ENCODE results near the gene WBP1L.

WBP1L gene

GRCh38 chr10:102735065-102735562, 8.6 kb upstream of the WBP1L start:
- DNase-seq (ENCODE audit: low read depth in 1 of 2, low spot score in 1 of 2) = no peak
- Histone ChIP-seq H3K4me3 (replicated peaks; ENCODE audit: insufficient read depth, low read length) (no peak overlapping the region), H3K27ac (replicated peaks) (no peak overlapping the region), H3K27me3 (ENCODE audit: insufficient read depth, poor library complexity, severe bottlenecking) (no peaks in the 10 kb centered on the region)
- TF ChIP-seq REST (IDR thresholded peaks at IDR 0.05; ENCODE audit: insufficient replicate concordance, low read depth) (no peak), POLR2AphosphoS5 (IDR thresholded peaks at IDR 0.05; ENCODE audit: low read depth) (no peak), CTCF (IDR thresholded peaks at IDR 0.05; ENCODE audit: insufficient read depth, low read length) (no peak), GABPA (IDR thresholded peaks at IDR 0.05; ENCODE audit: low read depth) (no peak), SPI1 (IDR thresholded peaks at IDR 0.05; ENCODE audit: borderline replicate concordance, low read depth) (no peak)

- no peaks in the 10 kb centered on the region for H3K27me3 ChIP-seq (ENCODE audit: insufficient read depth, poor library complexity, severe bottlenecking)
- H3K27ac ChIP-seq (replicated peaks) = peak overlapping the region; percentile 44
- TF ChIP-seq POLR2AphosphoS5 (IDR thresholded peaks at IDR 0.05; ENCODE audit: low read depth) (no peak), CTCF (IDR thresholded peaks at IDR 0.05; ENCODE audit: insufficient read depth, low read length) (no peak), GABPA (IDR thresholded peaks at IDR 0.05; ENCODE audit: low read depth) (no peak), REST (IDR thresholded peaks at IDR 0.05; ENCODE audit: insufficient replicate concordance, low read depth) (no peak), SPI1 (IDR thresholded peaks at IDR 0.05; ENCODE audit: borderline replicate concordance, low read depth) (peak; percentile 64; the same call in 1 of the 2 replicates)
- peak in 1 of 2 experiments; percentile 62 for DNase-seq (ENCODE audit: low read depth in 1 of 2, low spot score in 1 of 2)
- H3K4me3 ChIP-seq (replicated peaks; ENCODE audit: insufficient read depth, low read length) = no peak overlapping the region
Observed at GRCh38 chr10:102738692-102739121, 5.0 kb upstream of the WBP1L start.

- no peak overlapping the region for H3K27ac ChIP-seq (replicated peaks)
- DNase-seq (ENCODE audit: low read depth in 1 of 2, low spot score in 1 of 2) = no peak
- H3K27me3 ChIP-seq (ENCODE audit: insufficient read depth, poor library complexity, severe bottlenecking) = no peaks in the 10 kb centered on the region
- no peak overlapping the region for H3K4me3 ChIP-seq (replicated peaks; ENCODE audit: insufficient read depth, low read length)
- TF ChIP-seq REST (IDR thresholded peaks at IDR 0.05; ENCODE audit: insufficient replicate concordance, low read depth) (no peak), SPI1 (IDR thresholded peaks at IDR 0.05; ENCODE audit: borderline replicate concordance, low read depth) (no peak), POLR2AphosphoS5 (IDR thresholded peaks at IDR 0.05; ENCODE audit: low read depth) (no peak), GABPA (IDR thresholded peaks at IDR 0.05; ENCODE audit: low read depth) (no peak), CTCF (IDR thresholded peaks at IDR 0.05; ENCODE audit: insufficient read depth, low read length) (no peak)
Observed at GRCh38 chr10:102740229-102740628, 3.5 kb upstream of the WBP1L start.

All from HL-60 (cell line).